ENCODE results near the gene KREMEN1. TPM values are rescaled to one million over a fixed set of nuclear protein-coding genes. Genes with fewer than 3 reads are reported as not detected.

Gene KREMEN1
- total and polyA plus RNA-seq, 9 of the 15 experiments (the other 6 are each of a cell fraction or from before 2014, with no cell fraction given), result 0.69 to 11.5 (median 4.3) TPM

DNA sequence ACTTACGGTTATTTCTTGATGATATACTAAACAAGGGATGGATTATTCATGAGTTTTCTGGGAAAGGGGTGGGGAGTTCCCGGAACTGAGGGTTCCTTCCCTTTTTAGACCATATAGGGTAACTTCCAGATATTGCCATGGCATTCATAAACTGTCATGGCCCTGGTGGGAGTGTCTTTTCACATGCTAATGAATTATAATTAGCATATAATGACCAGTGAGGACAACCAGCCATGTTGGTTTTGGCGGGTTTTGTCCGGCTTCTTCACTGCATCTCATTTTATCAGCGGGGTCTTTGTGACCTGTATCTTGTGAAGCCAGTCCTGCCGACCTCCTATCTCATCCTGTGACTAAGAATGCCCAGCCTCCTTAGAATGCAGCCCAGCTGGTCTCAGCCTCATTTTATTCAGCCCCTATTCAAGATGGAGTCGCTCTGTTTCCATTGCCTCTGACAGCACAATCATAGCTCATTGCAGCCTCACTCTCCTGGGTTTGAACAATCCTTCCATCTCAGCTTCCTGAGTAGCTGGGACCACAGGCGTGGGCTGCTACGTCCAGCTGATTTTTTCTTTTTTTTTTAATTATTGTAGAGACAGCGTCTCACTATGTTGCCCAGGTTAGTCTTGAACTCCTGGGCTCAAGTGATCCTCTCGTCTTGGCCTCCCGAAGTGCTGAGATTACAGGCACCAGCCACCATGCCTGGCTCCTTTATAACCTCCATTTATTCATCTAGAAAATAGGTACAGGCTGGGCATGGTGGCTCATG, 80.3 kb downstream of the KREMEN1 start (continued):
- TF ChIP-seq ELF1 (tag; IDR thresholded peaks at IDR 0.05), result peak; percentile 48; the same call in 1 of the 2 replicates
- no peak for TF ChIP-seq JUNB (CRISPR knock-in tag; conservative IDR thresholded peaks at IDR 0.05)
- TF ChIP-seq, protein P1, sequence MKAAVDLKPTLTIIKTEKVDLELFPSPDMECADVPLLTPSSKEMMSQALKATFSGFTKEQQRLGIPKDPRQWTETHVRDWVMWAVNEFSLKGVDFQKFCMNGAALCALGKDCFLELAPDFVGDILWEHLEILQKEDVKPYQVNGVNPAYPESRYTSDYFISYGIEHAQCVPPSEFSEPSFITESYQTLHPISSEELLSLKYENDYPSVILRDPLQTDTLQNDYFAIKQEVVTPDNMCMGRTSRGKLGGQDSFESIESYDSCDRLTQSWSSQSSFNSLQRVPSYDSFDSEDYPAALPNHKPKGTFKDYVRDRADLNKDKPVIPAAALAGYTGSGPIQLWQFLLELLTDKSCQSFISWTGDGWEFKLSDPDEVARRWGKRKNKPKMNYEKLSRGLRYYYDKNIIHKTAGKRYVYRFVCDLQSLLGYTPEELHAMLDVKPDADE (conservative IDR thresholded peaks at IDR 0.05; ENCODE audit: control insufficient read depth, low read depth, low read length), result no peak
- TF ChIP-seq ZNF23 (CRISPR knock-in tag; IDR thresholded peaks at IDR 0.05), result peak; percentile 47; the same call in 1 of the 2 replicates
- TF ChIP-seq ZNF212 (CRISPR knock-in tag; IDR thresholded peaks at IDR 0.05), result no peak
- TF ChIP-seq, protein P2, sequence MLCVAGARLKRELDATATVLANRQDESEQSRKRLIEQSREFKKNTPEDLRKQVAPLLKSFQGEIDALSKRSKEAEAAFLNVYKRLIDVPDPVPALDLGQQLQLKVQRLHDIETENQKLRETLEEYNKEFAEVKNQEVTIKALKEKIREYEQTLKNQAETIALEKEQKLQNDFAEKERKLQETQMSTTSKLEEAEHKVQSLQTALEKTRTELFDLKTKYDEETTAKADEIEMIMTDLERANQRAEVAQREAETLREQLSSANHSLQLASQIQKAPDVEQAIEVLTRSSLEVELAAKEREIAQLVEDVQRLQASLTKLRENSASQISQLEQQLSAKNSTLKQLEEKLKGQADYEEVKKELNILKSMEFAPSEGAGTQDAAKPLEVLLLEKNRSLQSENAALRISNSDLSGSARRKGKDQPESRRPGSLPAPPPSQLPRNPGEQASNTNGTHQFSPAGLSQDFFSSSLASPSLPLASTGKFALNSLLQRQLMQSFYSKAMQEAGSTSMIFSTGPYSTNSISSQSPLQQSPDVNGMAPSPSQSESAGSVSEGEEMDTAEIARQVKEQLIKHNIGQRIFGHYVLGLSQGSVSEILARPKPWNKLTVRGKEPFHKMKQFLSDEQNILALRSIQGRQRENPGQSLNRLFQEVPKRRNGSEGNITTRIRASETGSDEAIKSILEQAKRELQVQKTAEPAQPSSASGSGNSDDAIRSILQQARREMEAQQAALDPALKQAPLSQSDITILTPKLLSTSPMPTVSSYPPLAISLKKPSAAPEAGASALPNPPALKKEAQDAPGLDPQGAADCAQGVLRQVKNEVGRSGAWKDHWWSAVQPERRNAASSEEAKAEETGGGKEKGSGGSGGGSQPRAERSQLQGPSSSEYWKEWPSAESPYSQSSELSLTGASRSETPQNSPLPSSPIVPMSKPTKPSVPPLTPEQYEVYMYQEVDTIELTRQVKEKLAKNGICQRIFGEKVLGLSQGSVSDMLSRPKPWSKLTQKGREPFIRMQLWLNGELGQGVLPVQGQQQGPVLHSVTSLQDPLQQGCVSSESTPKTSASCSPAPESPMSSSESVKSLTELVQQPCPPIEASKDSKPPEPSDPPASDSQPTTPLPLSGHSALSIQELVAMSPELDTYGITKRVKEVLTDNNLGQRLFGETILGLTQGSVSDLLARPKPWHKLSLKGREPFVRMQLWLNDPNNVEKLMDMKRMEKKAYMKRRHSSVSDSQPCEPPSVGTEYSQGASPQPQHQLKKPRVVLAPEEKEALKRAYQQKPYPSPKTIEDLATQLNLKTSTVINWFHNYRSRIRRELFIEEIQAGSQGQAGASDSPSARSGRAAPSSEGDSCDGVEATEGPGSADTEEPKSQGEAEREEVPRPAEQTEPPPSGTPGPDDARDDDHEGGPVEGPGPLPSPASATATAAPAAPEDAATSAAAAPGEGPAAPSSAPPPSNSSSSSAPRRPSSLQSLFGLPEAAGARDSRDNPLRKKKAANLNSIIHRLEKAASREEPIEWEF (CRISPR knock-in tag; IDR thresholded peaks at IDR 0.05), result peak; percentile 79
- TF ChIP-seq SMARCA5 (IDR thresholded peaks at IDR 0.05), result peak; percentile 8; the same call in 1 of the 2 replicates
- peak; percentile 91 for TF ChIP-seq ZNF197 (CRISPR knock-in tag; IDR thresholded peaks at IDR 0.05; ENCODE audit: low read depth)
